Endothelial cell of umbilical vein (primary cell): ENCODE measurements around the gene NECTIN2.
"Not testable (repeated sequence)": the region's sequence is repeated elsewhere in the genome, so short reads cannot be mapped to it uniquely, and the experiment has no call there.

Experiments used
- CTCF ChIP-seq, 2 donors: IDR thresholded peaks; 1 replicate in 1 of 2; 2 replicates in 1 of 2; pipeline ENCODE4 v1.5.1; 2011; ENCODE audit warnings: low read length in 2 of 2, mild to moderate bottlenecking in 2 of 2, moderate library complexity in 2 of 2, control low read depth in 1 of 2, inconsistent platforms in 1 of 2, low read depth in 1 of 2; ENCODE audit not compliant: insufficient read depth in 1 of 2; ENCODE audit errors: extremely low read depth in 1 of 2
- EZH2 ChIP-seq: IDR thresholded peaks from 2 replicates; pipeline ENCODE4 v1.6.1; 2012; ENCODE audit warnings: borderline replicate concordance, low read depth, mild to moderate bottlenecking, moderate library complexity, low read length, inconsistent platforms; ENCODE audit not compliant: severe bottlenecking
- FOS ChIP-seq: IDR thresholded peaks from 2 replicates; pipeline ENCODE4 v1.6.1; 2011; ENCODE audit warnings: mild to moderate bottlenecking, low read length, moderate library complexity, borderline replicate concordance; ENCODE audit not compliant: insufficient read depth
- GATA2 ChIP-seq: IDR thresholded peaks from 2 replicates; pipeline ENCODE4 v1.7.0; 2011; ENCODE audit warnings: low read depth, mild to moderate bottlenecking, moderate library complexity, mixed read lengths, low read length; ENCODE audit not compliant: insufficient read length, insufficient read depth
- JUN ChIP-seq: IDR thresholded peaks from 2 replicates; pipeline ENCODE4 v1.6.1; 2011; ENCODE audit warnings: borderline replicate concordance, low read depth; ENCODE audit not compliant: insufficient read length, insufficient read depth
- MAX ChIP-seq: IDR thresholded peaks from 2 replicates; pipeline ENCODE4 v1.6.1; 2011; ENCODE audit not compliant: insufficient read depth, insufficient read length
- MYC ChIP-seq: IDR thresholded peaks from one replicate; pipeline ENCODE4 v1.6.1; 2011; ENCODE audit warnings: mild to moderate bottlenecking, low read depth, low read length
- POLR2A ChIP-seq: IDR thresholded peaks from 2 replicates; pipeline ENCODE4 v1.6.1; 2012; ENCODE audit warnings: low read depth, mild to moderate bottlenecking, control low read depth, low read length
- POLR2AphosphoS5 ChIP-seq: IDR thresholded peaks from 2 replicates; pipeline ENCODE4 v1.6.1; 2012; ENCODE audit warnings: low read depth, mild to moderate bottlenecking, control low read depth, low read length, moderate library complexity; ENCODE audit not compliant: insufficient read depth

DNA sequence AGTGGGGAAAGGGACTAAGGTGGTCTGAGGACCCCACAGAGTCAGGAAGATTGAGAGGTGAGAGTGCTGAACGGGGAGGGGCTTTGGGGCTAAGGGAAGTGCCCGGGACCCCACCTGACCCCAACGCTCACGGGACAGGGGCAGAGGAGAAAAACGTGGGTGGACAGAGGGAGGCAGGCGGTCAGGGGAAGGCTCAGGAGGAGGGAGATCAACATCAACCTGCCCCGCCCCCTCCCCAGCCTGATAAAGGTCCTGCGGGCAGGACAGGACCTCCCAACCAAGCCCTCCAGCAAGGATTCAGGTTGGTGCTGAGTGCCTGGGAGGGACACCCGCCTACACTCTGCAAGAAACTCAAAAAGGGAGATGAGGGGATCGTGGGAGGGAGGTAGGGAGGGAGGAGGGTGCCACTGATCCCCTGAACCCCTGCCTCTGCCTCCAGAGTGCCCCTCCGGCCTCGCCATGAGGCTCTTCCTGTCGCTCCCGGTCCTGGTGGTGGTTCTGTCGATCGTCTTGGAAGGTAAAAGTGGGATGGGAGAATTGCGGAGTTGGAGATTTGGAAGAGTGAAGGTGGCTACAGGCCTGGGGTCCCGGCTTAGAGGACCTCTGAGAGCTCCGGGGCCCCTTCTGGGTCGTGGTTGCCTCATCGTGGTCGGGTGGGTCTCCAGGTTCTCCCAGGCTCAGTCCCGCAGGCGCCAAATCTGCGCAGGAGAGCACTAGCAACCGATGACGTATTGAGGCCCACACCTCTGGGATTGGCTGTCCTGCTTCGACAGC lies 68.5 kb downstream of the NECTIN2 start, which contains the start of gene APOC1:
- not testable (repeated sequence) for TF ChIP-seq FOS; MAX; POLR2AphosphoS5; POLR2A; CTCF (IDR thresholded peaks at IDR 0.05; ENCODE audit: extremely low read depth in 1 of 2, insufficient read depth in 1 of 2, low read depth in 1 of 2, low read length in 2 of 2); MYC; EZH2; JUN; GATA2
